NCI-H82 treated with DMSO at 0.1 percent for 48 hours (cell line): ENCODE measurements around the gene ANKRD28.

ENCODE experiments used
- DNase-seq: peaks from one replicate; lab custom pipeline; 2025; ENCODE audit not compliant: unreplicated experiment; lab: John Stamatoyannopoulos, UW

Gene ANKRD28

GRCh38 chr3:15728766-15729165 is 69.0 kb downstream of the ANKRD28 start:
- no peak for DNase-seq

GRCh38 chr3:15726881-15727280 is 70.9 kb downstream of the ANKRD28 start:
- DNase-seq, result no peak

- no peak for DNase-seq
Measured at GRCh38 chr3:15726043-15726442, 71.7 kb downstream of the ANKRD28 start.

- DNase-seq, result no peak
Measured at GRCh38 chr3:15724446-15724845, 73.3 kb downstream of the ANKRD28 start.

- DNase-seq, result no peak
Measured at GRCh38 chr3:15723624-15723884, 74.2 kb downstream of the ANKRD28 start.

- no peak for DNase-seq
Measured at GRCh38 chr3:15722877-15723623, 74.7 kb downstream of the ANKRD28 start.

- no peak for DNase-seq
Measured at GRCh38 chr3:15716178-15716577, 81.6 kb downstream of the ANKRD28 start.

- no peak for DNase-seq
Measured at GRCh38 chr3:15714448-15714847, 83.3 kb downstream of the ANKRD28 start.

GRCh38 chr3:15713364-15713763 is 84.4 kb downstream of the ANKRD28 start:
- DNase-seq, result no peak

- no peak for DNase-seq
Measured at GRCh38 chr3:15711281-15711680, 86.5 kb downstream of the ANKRD28 start.

- DNase-seq, result no peak
Measured at GRCh38 chr3:15708882-15709677, 88.7 kb downstream of the ANKRD28 start.

- no peak for DNase-seq
Measured at GRCh38 chr3:15707779-15708178, 90.0 kb downstream of the ANKRD28 start.

- no peak for DNase-seq
Measured at GRCh38 chr3:15703346-15703745, 94.4 kb downstream of the ANKRD28 start.

GRCh38 chr3:15694628-15695027 is 103.2 kb downstream of the ANKRD28 start:
- no peak for DNase-seq

- no peak for DNase-seq
Measured at GRCh38 chr3:15693355-15693754, 104.4 kb downstream of the ANKRD28 start.

GRCh38 chr3:15690748-15691147 is 107.0 kb downstream of the ANKRD28 start:
- no peak for DNase-seq

- DNase-seq, result no peak
Measured at GRCh38 chr3:15690230-15690629, 107.5 kb downstream of the ANKRD28 start.

GRCh38 chr3:15685927-15686326 is 111.9 kb downstream of the ANKRD28 start:
- no peak for DNase-seq

GRCh38 chr3:15683253-15683652 is 114.5 kb downstream of the ANKRD28 start:
- no peak for DNase-seq

GRCh38 chr3:15682561-15683185 is 115.1 kb downstream of the ANKRD28 start:
- DNase-seq, result no peak

GRCh38 chr3:15681668-15682067 is 116.1 kb downstream of the ANKRD28 start:
- DNase-seq, result no peak

- DNase-seq, result no peak
Measured at GRCh38 chr3:15679306-15679705, 118.5 kb downstream of the ANKRD28 start.
